DMS 273 (cell line): ENCODE data around the gene CCDC167.

Experiments used
- DNase-seq: peaks from one replicate; lab custom pipeline; 2025; ENCODE audit not compliant: unreplicated experiment; lab: John Stamatoyannopoulos, UW

Gene CCDC167

GRCh38 chr6:37491171-37491829, 8.4 kb downstream of the CCDC167 start:
- DNase-seq, result no peak

- no peak for DNase-seq
Measured at GRCh38 chr6:37490536-37491170, 9.0 kb downstream of the CCDC167 start.

GRCh38 chr6:37489697-37490336, 9.9 kb downstream of the CCDC167 start:
- DNase-seq, result peak; percentile 72

- DNase-seq, result no peak
Measured at GRCh38 chr6:37488476-37488875, 11.2 kb downstream of the CCDC167 start.

GRCh38 chr6:37487591-37488380, 11.9 kb downstream of the CCDC167 start:
- peak; percentile 84 for DNase-seq

GRCh38 chr6:37486121-37486839, 13.4 kb downstream of the CCDC167 start:
- no peak for DNase-seq

GRCh38 chr6:37485291-37485702, 14.4 kb downstream of the CCDC167 start:
- peak; percentile 66 for DNase-seq

- DNase-seq, result peak; percentile 39
Measured at GRCh38 chr6:37484786-37485170, 14.9 kb downstream of the CCDC167 start.

GRCh38 chr6:37483917-37484785, 15.5 kb downstream of the CCDC167 start:
- peak; percentile 87 for DNase-seq

GRCh38 chr6:37483252-37483901, 16.3 kb downstream of the CCDC167 start:
- no peak for DNase-seq

- no peak for DNase-seq
Measured at GRCh38 chr6:37482606-37483251, 17.0 kb downstream of the CCDC167 start.

- no peak for DNase-seq
Measured at GRCh38 chr6:37481711-37482605, 17.7 kb downstream of the CCDC167 start.

GRCh38 chr6:37480951-37481534, 18.6 kb downstream of the CCDC167 start:
- DNase-seq, result no peak

- DNase-seq, result no peak
Measured at GRCh38 chr6:37480118-37480736, 19.5 kb downstream of the CCDC167 start.

GRCh38 chr6:37479266-37479854, 20.3 kb downstream of the CCDC167 start:
- no peak for DNase-seq

GRCh38 chr6:37478827-37479226, 20.9 kb downstream of the CCDC167 start:
- no peak for DNase-seq
